Measurements from ENCODE around the gene TNFRSF19.

The TNFRSF19 gene

GRCh38 chr13:23715762-23716235, 145.6 kb downstream of the TNFRSF19 start:
- Mint-ChIP-seq H3K27ac (no peak overlapping the region), H3K9me3 (peaks cover 18% of the 10 kb centered on the region), H3K27me3 (ENCODE audit: low read depth) (no peaks in the 10 kb centered on the region), H3K4me1 (peaks cover 10% of the 10 kb centered on the region), H3K4me3 (no peak overlapping the region), H3K36me3 (ENCODE audit: low read depth) (no peaks in the 10 kb centered on the region)
- no peak for TF ChIP-seq CTCF (IDR thresholded peaks at IDR 0.05; ENCODE audit: unreplicated experiment in 3 of 3)

GRCh38 chr13:23716401-23716800, 146.2 kb downstream of the TNFRSF19 start:
- peak overlapping the region in 1 of 3 experiments; percentile 23 for H3K27ac Mint-ChIP-seq

GRCh38 chr13:23718996-23719395, 148.8 kb downstream of the TNFRSF19 start:
- no peaks in the 10 kb centered on the region for H3K36me3 Mint-ChIP-seq (ENCODE audit: low read depth)
- no peaks in the 10 kb centered on the region for H3K27me3 Mint-ChIP-seq (ENCODE audit: low read depth)
- TF ChIP-seq CTCF (IDR thresholded peaks at IDR 0.05; ENCODE audit: unreplicated experiment in 3 of 3): no peak
- H3K4me1 Mint-ChIP-seq: peaks cover 25% of the 10 kb centered on the region
- H3K4me3 Mint-ChIP-seq: no peak overlapping the region
- peak overlapping the region in 2 of 3 experiments; percentile 28 to 72 for H3K27ac Mint-ChIP-seq
- H3K9me3 Mint-ChIP-seq: peaks cover 2% of the 10 kb centered on the region

More at GRCh38 chr13:23716401-23716800, 146.2 kb downstream of the TNFRSF19 start:
- peaks cover 18% of the 10 kb centered on the region for H3K9me3 Mint-ChIP-seq
- peaks cover 10% of the 10 kb centered on the region for H3K4me1 Mint-ChIP-seq
- TF ChIP-seq CTCF (IDR thresholded peaks at IDR 0.05; ENCODE audit: unreplicated experiment in 3 of 3): no peak
- no peak overlapping the region for H3K4me3 Mint-ChIP-seq
- H3K27me3 Mint-ChIP-seq (ENCODE audit: low read depth): no peaks in the 10 kb centered on the region
- H3K36me3 Mint-ChIP-seq (ENCODE audit: low read depth): no peaks in the 10 kb centered on the region

- Mint-ChIP-seq H3K36me3 (ENCODE audit: low read depth) (no peaks in the 10 kb centered on the region), H3K4me1 (peaks cover 25% of the 10 kb centered on the region), H3K27ac (peak overlapping the region; percentile 72 to 84 (median 76)), H3K9me3 (no peaks in the 10 kb centered on the region), H3K4me3 (no peak overlapping the region), H3K27me3 (ENCODE audit: low read depth) (no peaks in the 10 kb centered on the region)
- no peak for TF ChIP-seq CTCF (IDR thresholded peaks at IDR 0.05; ENCODE audit: unreplicated experiment in 3 of 3)
Observed at GRCh38 chr13:23722726-23723453, 152.7 kb downstream of the TNFRSF19 start.

GRCh38 chr13:23723471-23723870, 153.3 kb downstream of the TNFRSF19 start:
- TF ChIP-seq CTCF (IDR thresholded peaks at IDR 0.05; ENCODE audit: unreplicated experiment in 3 of 3): no peak
- no peak overlapping the region for H3K4me3 Mint-ChIP-seq
- peaks cover 23% of the 10 kb centered on the region for H3K4me1 Mint-ChIP-seq
- peak overlapping the region; percentile 72 to 84 (median 76) for H3K27ac Mint-ChIP-seq
- H3K36me3 Mint-ChIP-seq (ENCODE audit: low read depth): no peaks in the 10 kb centered on the region
- no peaks in the 10 kb centered on the region for H3K27me3 Mint-ChIP-seq (ENCODE audit: low read depth)
- no peaks in the 10 kb centered on the region for H3K9me3 Mint-ChIP-seq
